Activated CD8-positive, alpha-beta memory T cell treated with anti-CD3 and anti-CD28 coated beads, Interleukin-2, amount 50 U/mL, for 24 hours (primary cell): ENCODE measurements around the gene DNAH1.
"Not testable (repeated sequence)": the region's sequence is repeated elsewhere in the genome, so short reads cannot be mapped to it uniquely, and the experiment has no call there.

Experiments
- DNase-seq: peaks from one replicate; pipeline ENCODE4 v3.0.0-alpha.2; 2020; ENCODE audit errors: extremely low read depth

Gene DNAH1

GRCh38 chr3:52333869-52334557, 17.9 kb downstream of the DNAH1 start:
- no peak for DNase-seq

DNA sequence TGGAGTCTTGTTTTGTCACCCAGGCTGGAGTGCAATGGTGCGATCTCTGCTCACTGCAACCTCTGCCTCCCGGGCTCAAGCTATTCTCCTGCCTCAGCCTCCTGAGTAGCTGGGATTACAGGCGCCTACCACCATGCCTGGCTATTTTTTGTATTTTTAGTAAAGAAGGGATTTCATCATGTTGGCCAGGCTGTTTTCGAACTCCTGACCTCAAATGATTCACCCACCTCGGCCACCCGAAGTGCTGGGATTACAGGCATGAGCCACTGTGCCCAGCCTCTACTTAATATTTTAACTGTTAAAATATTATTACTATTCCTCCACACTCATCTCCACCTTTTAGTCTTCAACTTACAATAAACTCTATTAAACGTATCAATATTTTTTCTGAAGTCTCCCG, 22.0 kb downstream of the DNAH1 start:
- not testable (repeated sequence) for DNase-seq

DNA sequence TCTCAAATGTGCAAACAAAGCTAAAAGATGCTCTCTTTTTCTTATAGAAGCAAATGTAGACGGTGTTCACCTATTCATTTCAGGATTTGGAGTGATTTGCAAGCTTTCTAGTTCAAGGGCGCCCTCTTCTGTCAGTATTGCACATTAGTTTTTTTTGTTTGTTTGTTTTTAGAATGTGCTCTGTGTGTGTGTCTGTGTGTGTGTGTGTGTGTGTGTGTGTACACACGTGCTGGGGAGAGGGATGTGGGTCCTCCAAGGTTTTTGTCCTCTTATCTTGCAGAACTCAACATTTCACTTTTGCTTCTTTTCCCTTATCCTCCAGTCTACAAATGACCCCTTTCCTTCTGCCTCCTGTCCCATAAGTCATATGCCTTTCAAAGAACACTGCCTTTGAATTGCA, 23.5 kb downstream of the DNAH1 start:
- peak; percentile 12 for DNase-seq

GRCh38 chr3:52341123-52341522, 25.0 kb downstream of the DNAH1 start:
- no peak for DNase-seq

DNA sequence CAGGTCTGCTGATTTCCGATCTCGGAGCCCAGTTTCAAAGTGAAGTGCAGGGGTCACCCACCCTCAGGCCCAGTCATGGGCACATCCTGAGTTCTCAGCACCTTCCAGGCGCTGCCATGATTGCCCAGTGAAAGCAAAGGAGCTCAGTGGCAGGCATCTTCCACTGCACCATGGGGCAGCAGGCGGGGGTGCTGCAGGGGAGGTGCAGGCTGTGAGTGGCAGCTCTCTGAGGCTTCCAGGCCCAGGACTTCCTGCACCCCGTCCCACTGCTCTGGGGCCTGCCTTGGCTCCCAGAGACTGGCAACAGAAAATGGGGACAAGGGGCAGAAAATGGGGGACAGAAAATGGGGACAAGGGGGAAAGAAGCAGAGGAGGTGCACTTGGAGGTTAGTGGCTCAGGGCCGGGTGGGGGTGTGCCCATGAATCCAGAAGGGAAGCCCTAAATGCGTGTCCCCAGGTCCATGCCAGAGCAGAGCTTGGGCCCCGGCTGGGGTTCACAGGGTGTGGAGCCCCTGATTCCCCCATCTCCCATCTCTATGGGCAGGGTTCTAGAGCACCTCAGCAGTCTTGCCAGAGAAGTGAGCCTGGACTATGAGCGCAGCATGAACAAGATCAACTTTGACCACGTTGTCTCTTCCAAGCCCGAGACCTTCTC, 28.0 kb downstream of the DNAH1 start:
- no peak for DNase-seq

DNA sequence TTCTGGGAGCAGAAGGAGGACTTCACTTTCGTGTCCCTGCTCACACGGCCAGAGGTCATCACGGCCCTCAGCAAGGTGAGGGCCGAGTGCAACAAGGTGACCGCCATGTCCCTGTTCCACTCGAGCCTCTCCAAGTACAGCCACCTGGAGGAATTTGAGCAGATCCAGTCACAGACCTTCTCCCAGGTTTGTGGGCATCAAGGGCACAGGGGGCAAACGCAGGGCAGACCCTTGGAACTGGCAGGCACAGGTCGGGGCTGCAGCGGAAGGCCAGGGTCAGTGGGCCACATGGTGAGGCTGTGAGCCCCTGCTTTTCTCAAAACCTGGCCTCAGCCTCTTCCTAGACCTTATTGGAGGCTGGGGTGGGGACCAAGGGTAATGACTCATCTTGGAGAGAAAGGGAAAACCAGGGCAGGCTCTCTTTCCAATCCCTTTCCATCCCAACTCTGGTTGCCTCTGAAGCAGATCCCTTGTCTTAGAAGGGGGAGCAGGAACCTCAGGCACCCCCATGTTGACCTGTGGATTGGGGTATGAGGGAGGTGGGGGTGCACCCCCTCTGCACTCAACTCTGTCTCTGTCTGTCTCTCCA, 29.5 kb downstream of the DNAH1 start:
- DNase-seq = no peak

DNA sequence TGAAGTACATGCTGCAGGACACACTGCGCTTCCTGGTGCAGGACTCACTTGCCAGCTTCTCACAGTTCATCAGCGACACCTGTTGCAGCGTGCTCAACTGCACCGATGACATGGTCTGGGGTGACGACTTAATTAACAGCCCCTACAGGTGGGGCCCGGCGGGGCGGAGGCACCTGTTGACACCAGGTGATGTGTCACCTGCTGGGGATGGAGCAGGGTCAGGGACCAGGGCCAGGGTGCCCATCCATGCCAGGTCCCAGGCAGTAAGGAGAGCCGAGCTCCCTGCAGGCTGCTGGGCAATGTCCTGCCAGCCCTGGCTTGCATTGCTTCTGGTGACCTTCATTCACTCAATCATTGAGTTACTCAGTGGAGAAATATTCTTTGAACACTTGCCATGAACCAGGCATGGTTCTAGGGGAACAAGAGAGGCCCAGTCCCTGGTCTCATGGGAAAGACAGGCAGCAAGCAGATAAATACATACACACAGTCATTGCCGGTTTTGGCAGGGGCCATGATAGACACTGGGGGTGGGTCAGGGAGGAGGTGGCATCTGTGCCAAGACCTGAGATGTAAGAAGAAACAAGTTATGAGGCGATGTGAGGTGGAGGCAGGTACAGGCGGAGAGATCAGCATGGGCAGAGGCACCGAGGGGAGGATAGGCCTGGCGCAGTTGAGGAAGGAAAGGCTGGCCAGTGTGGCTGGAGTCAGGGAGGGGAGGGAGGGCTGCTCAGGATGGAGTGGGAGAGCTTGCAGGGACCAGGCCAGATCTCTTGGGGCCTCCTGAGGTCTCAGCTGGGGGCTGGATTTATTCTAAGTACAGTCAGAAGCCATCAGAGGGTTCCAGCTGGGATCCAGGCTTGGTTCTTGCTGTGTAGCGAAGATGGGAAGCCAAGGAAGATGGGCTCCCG, 30.8 kb downstream of the DNAH1 start:
- DNase-seq = no peak

DNA sequence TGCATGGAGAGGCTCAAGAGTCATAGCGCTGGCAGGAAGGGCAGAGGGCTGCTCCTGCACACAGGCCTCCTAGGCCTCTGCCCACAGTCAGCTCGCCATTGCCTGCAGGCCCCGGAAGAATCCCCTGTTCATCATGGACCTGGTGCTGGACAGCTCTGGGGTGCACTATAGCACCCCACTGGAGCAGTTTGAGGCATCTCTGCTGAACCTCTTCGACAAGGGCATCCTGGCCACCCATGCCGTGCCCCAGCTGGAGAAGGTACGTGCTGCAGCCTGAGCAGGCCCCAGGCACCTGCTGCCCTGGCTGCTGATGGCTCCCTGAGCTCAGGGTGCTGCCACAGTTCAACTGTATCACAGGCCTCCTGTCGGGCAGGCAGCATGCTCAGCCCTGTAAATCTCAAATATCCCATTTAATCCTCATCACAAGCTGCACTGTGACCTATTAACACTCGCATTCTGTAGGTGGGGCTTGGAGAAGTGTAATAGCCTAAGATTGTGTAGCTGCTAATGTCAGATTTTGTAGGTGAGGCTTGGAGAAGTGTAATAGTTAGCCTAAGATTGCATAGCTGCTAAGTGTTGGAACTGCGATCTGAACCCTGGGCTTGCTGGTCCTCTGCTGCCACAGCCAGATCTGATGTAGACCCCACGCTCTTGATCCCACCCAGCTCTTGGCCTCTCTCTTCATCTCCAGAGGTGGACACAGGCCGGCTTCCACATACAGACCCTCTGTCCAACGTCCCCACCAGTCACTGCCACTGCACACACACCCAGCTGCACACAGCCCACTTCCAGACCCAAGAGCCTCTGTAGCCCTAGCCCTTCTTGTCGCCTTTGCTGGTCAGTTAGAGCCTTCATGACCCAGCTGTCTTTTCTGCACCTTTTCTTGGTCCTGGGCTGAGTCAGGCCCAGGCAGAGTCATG, 31.9 kb downstream of the DNAH1 start:
- no peak for DNase-seq

DNA sequence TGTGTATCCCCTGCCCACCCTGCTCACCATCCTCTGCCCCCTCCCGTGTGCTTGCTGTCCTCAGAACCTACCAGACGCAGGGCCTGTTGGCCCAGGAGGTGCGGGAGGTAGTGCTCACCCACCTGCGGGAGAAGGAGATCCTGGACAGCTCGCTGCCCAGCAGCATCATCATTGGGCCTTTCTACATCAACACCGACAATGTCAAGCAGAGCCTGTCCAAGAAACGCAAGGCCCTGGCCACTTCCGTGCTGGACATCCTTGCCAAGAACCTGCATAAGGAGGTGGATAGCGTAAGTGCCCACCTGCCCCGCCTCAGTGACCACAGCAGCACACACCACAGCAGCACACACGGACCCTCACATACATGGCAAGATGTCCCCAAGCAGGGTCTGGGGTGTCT, 33.0 kb downstream of the DNAH1 start:
- no peak for DNase-seq

- no peak for DNase-seq
Measured at GRCh38 chr3:52349611-52350395, 33.7 kb downstream of the DNAH1 start.

DNA sequence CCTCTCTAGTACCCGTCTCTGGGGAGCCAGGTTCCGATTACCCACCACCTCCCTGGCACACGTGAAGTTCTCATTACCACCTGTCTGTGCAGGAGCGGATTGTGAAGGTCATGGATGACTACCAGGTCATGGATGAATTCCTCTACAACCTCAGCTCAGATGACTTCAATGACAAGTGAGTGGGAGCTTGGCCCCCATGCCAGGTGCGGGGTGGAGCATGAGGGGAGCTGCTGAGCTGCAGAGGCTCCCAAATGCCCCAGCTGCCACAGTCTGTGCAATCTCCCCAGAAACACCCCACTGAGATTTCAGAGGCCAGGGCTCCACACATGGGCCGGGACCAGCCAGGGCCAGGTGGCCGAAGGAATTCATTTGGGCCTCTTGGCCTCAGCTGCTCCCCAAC, 34.3 kb downstream of the DNAH1 start:
- DNase-seq = no peak

DNA sequence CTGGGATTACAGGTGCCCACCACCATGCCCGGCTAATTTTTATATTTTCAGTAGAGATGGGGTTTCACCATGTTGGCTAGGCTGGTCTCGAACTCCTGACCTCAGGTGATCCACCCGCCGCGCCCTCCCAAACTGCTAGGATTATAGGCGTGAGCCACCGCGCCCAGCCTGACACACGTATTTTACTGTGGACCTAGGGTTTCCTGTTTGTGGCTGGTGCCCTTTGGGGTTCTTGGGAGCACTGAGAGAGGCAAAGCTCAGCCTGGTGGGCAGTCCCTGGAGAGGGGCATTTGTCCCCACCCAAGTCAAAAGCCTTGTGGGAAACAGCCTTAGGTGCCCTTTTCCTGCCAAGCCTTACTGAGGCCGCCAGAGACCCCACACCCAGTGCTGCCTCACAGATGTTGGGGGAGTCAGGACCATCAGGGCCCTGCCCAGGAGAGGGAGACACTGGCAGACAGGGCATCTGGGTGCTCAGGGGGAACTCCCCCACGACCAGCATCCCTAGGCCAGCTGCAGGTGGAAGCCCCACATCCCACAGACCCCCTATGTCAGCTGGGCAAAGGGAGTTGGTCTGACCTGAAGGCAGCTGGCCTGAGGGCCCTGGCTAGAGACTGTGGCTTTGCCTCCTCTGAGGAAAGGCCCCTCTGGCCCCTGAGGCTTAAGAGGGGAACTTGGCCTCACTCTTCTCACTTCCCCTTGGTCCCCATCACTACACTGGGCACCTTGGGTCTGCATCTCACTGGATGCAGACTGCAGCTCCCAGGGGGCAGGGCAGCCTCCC, 35.1 kb downstream of the DNAH1 start:
- no peak for DNase-seq

DNA sequence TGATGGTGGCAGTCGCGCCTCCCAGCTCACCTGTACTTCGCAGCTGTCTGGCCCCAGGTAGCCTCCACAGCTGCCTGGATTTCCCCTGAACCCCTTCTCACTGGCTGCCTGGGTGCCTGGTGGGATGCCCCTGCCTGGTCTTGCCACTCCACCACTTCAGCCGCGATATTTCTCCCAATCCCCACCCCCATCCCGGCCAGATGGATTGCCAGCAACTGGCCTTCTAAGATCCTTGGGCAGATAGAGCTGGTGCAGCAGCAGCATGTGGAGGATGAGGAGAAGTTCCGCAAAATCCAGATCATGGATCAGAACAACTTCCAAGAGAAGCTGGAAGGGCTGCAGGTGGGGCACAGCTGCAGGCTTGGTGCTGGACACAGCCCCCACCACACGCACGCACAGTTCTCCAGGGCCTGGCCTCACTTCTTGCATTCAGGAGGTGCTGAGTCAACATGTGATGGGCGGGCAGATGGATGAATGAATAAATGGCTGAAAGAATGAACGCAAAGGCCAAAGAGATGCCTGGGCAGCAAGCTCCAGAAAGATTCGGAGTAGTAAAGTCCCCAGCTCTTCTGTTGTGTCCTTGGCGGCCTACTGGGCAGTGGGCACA, 35.7 kb downstream of the DNAH1 start:
- DNase-seq = no peak

- no peak for DNase-seq
Measured at GRCh38 chr3:52352566-52352965, 36.4 kb downstream of the DNAH1 start.

DNA sequence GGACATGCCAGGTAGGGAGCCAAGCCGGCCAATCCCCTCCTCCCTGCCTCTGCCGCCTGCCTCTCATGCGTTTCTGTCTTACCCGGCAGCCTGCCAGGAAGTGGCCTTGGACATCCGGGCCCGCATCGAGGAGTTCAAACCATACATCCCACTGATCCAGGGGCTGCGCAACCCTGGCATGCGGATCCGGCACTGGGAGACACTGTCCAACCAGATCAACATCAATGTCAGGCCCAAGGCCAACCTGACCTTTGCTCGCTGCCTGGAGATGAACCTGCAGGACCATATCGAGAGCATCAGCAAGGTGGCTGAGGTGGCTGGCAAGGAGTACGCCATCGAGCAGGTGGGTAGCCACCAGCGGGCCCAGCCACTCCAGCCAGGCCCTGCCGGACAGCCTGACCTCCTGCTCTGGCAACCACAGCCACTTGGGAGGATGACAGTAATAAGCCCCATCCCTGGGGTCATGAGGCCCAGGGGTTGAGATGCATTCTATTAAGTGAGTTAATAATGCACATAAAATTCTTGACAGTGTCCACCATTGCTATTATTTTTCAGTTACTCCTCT, 37.3 kb downstream of the DNAH1 start:
- no peak for DNase-seq

DNA sequence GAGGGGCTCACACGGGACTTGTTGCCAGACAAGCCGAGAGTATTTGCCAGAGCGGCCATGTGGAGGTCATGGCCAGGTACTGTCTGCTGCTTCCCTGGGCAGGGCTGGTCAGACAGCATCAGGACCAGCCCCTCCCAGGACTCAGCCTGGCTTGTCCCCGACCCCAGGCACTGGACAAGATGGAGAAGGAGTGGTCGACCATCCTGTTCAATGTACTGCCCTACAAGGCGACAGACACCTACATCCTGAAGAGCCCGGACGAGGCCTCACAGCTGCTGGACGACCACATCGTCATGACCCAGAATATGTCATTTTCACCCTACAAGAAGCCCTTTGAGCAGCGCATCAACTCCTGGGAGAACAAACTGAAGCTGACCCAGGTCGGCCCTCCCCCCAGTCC, 38.6 kb downstream of the DNAH1 start:
- DNase-seq = no peak

DNA sequence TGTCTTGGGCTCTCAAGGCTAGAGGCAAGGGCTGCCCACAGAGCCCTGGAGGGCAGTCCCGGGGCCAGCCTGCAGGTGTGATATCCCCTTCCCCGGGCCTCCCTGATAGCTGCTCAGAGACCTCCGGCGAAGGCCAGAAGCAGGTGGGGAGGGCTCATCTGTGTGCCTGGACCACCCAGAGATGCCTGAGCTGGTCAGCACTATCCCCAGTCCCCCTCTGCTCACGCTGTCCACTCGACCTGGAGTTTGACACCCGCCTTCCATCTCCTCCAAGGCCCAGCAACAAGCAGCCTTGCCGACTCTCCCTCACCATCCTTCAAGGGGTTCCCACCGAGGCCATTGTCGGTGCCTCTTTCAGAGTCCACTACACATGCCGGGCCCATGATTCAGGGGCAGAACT, 39.4 kb downstream of the DNAH1 start:
- no peak for DNase-seq

DNA sequence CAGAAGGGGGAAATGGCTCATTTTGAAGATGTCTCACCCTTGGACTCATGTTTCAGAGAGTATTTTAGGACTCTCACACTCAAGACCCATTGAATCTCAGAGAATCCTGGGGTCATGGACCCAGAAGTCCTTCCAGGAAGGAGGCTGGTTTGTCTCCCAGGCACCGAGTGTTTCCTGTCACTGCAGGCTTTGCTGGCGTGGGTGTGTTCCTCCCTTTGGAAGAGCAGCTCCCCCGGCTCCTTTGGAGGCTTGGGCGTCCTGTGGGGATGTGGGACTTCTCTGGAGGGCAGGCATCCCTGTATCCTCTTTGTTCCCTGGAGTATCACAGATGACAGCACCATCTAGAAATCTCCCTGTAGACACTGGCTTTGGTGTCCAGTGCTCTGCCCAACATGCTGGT, 40.0 kb downstream of the DNAH1 start:
- DNase-seq = no peak
